Fibroblast of skin of left quadriceps (primary cell): ENCODE measurements around the gene IPO4.
"Not testable (repeated sequence)": the region's sequence is repeated elsewhere in the genome, so short reads cannot be mapped to it uniquely, and the experiment has no call there.

ENCODE experiments used
- DNase-seq, 2 experiments: peaks; one replicate each; pipeline ENCODE4 v3.0.0-alpha.2; 2013; ENCODE audit warnings: low read depth in 2 of 2

IPO4 gene, protein sequence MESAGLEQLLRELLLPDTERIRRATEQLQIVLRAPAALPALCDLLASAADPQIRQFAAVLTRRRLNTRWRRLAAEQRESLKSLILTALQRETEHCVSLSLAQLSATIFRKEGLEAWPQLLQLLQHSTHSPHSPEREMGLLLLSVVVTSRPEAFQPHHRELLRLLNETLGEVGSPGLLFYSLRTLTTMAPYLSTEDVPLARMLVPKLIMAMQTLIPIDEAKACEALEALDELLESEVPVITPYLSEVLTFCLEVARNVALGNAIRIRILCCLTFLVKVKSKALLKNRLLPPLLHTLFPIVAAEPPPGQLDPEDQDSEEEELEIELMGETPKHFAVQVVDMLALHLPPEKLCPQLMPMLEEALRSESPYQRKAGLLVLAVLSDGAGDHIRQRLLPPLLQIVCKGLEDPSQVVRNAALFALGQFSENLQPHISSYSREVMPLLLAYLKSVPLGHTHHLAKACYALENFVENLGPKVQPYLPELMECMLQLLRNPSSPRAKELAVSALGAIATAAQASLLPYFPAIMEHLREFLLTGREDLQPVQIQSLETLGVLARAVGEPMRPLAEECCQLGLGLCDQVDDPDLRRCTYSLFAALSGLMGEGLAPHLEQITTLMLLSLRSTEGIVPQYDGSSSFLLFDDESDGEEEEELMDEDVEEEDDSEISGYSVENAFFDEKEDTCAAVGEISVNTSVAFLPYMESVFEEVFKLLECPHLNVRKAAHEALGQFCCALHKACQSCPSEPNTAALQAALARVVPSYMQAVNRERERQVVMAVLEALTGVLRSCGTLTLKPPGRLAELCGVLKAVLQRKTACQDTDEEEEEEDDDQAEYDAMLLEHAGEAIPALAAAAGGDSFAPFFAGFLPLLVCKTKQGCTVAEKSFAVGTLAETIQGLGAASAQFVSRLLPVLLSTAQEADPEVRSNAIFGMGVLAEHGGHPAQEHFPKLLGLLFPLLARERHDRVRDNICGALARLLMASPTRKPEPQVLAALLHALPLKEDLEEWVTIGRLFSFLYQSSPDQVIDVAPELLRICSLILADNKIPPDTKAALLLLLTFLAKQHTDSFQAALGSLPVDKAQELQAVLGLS

GRCh38 chr14:24188251-24189058 is at the start of gene IPO4:
Gene IPO4 (minus strand): TSS chr14:24188816. CDS start chr14:24188787, 29 bp downstream.
- DNase-seq, result peak; percentile 94

GRCh38 chr14:24238123-24238522 is 49.5 kb upstream of the IPO4 start:
- no peak for DNase-seq

GRCh38 chr14:24237463-24237955 is 48.9 kb upstream of the IPO4 start:
- DNase-seq, result no peak

DNA sequence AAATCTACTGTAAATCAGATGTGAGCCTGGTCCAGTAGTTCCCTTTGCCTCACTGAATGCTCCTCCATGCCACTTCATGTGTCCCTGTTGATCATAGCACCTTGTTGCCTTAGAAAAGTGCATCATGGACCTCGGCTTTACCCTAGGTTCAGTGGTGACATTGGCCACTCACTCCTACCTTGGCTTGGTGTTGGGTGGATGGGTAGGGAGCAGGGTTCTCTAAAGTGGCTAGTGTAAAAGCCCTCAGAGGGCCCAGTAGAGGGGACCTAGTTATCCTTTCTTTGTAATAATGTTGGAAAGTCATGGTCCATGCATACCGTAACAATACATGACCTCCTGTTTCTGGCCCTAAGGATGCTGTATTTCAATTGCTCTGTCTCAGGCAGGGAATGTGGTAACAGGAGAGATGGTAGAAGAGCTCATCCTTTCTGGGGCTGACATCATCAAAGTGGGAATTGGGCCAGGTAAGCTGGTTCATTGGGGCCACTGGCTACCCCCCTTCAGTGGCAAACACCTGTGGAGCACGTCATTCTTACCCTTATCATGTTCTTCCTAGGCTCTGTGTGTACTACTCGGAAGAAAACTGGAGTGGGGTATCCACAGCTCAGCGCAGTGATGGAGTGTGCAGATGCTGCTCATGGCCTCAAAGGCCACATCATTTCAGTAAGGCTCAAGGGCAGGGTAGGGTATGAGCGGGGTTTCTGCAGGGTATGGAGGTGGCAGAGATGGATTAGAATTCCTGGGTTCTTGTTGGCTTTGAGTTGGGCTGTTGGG is 48.3 kb upstream of the IPO4 start:
- DNase-seq, result no peak

- DNase-seq, result no peak
Observed at GRCh38 chr14:24235804-24236688, 47.4 kb upstream of the IPO4 start.

GRCh38 chr14:24234095-24235005 is 45.7 kb upstream of the IPO4 start:
- DNase-seq, result no peak

DNA sequence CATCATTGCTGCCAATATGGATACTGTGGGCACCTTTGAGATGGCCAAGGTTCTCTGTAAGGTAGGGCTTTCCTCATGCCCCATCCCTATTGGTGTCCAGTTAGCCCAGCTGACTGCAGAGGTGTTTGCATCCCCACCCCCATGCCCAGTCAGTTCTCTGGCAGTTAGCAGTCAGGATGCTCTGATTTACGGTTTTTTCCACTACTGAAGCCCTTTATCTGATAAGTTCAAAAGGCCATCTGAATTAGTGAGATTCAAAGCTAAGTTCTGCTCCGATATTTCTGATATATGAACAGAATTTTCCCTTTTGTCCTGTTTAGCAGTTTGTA is 44.9 kb upstream of the IPO4 start:
- no peak for DNase-seq

- no peak for DNase-seq
Observed at GRCh38 chr14:24232645-24233537, 44.3 kb upstream of the IPO4 start, which contains the start of gene GMPR2. Gene GMPR2 (plus strand): TSS chr14:24232929. CDS start chr14:24233254, 325 bp downstream.

- peak; percentile 95 to 96 for DNase-seq
Observed at GRCh38 chr14:24232121-24232644, 43.6 kb upstream of the IPO4 start, which contains the start of gene NEDD8. Gene NEDD8 (minus strand): TSS chr14:24232367. CDS start chr14:24232267, 100 bp downstream.

DNA sequence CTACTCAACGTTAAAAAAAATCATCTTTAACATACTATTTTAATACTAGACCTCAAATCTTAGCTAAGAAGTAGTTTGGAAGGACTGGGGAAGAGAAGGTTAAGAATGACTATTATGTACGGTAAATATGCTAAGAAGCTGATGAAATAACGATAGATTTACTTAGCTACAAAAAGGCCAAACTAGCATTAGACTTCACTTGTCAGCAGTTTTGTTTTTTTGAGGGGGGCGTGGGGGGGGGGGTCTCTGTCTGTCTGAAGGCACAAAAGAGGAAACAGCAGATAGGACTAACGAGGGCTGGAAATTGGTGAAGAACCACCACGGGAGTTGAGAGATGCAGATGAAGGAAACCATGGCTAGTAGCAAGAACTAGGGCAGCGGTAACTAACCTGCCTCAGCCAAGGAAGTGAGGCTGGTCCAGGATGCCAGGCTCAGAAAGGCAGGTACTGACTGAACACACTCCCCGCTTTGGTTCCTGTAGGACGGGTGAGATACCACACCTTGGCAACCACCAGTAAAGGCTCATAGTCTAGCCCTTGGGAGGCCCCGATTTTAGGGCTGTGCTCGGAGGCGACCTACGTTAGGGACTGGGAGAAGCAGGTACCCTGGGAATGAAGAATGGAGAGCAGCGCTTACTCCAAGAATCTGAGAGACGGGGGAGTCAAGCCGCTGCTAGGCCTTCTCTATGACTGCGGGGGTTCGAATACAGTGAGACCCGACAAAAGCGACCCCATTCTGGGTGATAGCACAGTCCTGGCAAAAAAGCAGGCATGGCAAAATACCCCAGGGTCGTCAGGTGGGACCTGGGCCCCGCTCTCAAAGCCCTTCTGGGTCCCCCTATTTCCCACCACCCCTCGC is 42.9 kb upstream of the IPO4 start:
- no peak for DNase-seq

- DNase-seq, result no peak
Observed at GRCh38 chr14:24228902-24229301, 40.3 kb upstream of the IPO4 start.

DNA sequence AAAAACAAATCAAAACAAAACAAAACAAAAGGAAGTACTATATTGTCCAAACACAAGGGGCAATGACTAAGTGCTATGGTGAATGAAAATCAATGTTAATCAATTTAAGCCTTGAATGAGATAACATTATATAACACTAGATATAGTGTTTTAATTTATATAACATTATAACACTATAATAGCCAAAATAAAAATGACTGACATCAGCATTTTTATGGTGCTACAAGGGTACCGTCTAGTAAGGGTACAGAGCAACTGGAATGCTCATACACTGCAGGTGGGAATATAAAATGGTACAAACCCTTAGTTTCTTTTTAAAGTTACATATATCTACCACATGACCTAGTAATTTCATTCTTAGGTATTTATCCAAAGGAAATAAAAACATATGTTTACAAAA is 37.9 kb upstream of the IPO4 start:
- no peak for DNase-seq

- peak; percentile 77 to 82 for DNase-seq
Observed at GRCh38 chr14:24224618-24225071, 36.0 kb upstream of the IPO4 start.

- not testable (repeated sequence) for DNase-seq
Observed at GRCh38 chr14:24222987-24223386, 34.4 kb upstream of the IPO4 start.

DNA sequence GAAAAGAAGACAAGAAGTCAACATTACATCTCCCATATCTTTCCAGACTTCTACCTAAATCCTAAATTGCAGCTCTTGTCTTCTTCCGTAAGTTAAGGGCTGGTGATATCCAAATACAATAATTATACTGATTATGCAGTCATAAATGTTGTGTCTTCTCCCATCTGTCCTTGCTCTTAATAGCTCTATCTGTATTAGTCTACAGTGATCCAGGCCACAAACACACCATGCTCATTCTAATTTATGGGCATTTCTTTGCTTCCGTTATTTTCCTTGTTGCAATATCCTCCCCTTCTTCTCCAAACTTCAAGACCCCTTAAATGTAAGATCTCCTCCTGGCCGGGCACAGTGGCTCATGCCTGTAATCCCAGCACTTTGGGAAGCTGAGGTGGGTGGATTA is 30.9 kb upstream of the IPO4 start:
- no peak for DNase-seq

- DNase-seq, result no peak
Observed at GRCh38 chr14:24219080-24219479, 30.5 kb upstream of the IPO4 start.
